ENCODE measurements around the gene MTA2.

DNA sequence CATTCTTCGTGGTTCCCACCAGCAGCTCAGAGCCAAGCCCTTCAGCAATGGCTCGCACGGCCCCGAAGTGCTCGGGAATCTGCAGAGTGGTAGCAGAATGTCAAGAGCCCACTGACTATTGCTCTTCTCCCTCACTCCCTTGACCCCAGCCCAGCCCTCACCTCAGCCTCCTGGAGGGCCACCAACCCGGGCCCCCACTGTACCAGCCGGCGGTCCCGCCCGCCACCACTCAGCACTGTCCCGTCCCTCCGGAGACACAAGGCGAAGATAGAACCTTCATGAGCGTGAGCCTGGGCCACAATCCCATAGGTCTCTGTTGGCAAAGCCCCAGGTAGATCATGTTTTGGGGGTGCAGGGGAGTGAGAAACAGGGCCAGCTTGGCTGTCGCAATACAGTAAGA, 4.2 kb upstream of the MTA2 start:
- TF ChIP-seq YY1 (IDR thresholded peaks at IDR 0.05; ENCODE audit: insufficient read depth, insufficient read length), result no peak
- no peak for TF ChIP-seq ZNF274 (IDR thresholded peaks at IDR 0.05; ENCODE audit: low read depth, low read length)

Measured in NT2/D1 (cell line).